ENCODE data around the gene PLA2G2F. TPM values are rescaled to one million over a fixed set of nuclear protein-coding genes. Genes with fewer than 3 reads are reported as not detected.

PLA2G2F gene
- total RNA-seq (2014; rRNA removed; shearing (Covaris generic)), result not detected in 2 replicates

- in situ Hi-C loops (cut with HindIII; ENCODE audit: low sequenced_read_pairs), result no loop called here
- DNase-seq (ENCODE audit: low spot score), result no peak
These were observed at the start of gene PLA2G2F for GRCh38 chr1:20138961-20139550. TSS of gene PLA2G2F (plus strand) at chr1:20139323. CDS start at chr1:20139428, 105 bp downstream.

- in situ Hi-C loops (cut with HindIII; ENCODE audit: low sequenced_read_pairs), result no loop called here
These were observed 49.6 kb upstream of the PLA2G2F start for GRCh38 chr1:20089328-20090077.

GRCh38 chr1:20090119-20090518, 49.0 kb upstream of the PLA2G2F start:
- in situ Hi-C loops (cut with HindIII; ENCODE audit: low sequenced_read_pairs), result no loop called here
- DNase-seq (ENCODE audit: low spot score), result no peak

More at GRCh38 chr1:20089328-20090077, 49.6 kb upstream of the PLA2G2F start:
- DNase-seq (ENCODE audit: low spot score), result no peak

GRCh38 chr1:20090641-20091040, 48.5 kb upstream of the PLA2G2F start:
- no peak for DNase-seq (ENCODE audit: low spot score)
- in situ Hi-C loops (cut with HindIII; ENCODE audit: low sequenced_read_pairs), result no loop called here

- DNase-seq (ENCODE audit: low spot score), result no peak
- in situ Hi-C loops (cut with HindIII; ENCODE audit: low sequenced_read_pairs), result no loop called here
These were observed 45.8 kb upstream of the PLA2G2F start for GRCh38 chr1:20093303-20093702.

- DNase-seq (ENCODE audit: low spot score), result no peak
- in situ Hi-C loops (cut with HindIII; ENCODE audit: low sequenced_read_pairs), result no loop called here
These were observed 45.2 kb upstream of the PLA2G2F start for GRCh38 chr1:20093940-20094391.

GRCh38 chr1:20095564-20096434, 43.3 kb upstream of the PLA2G2F start:
- in situ Hi-C loops (cut with HindIII; ENCODE audit: low sequenced_read_pairs), result no loop called here

GRCh38 chr1:20096840-20097447, 42.2 kb upstream of the PLA2G2F start:
- in situ Hi-C loops (cut with HindIII; ENCODE audit: low sequenced_read_pairs), result no loop called here

More at GRCh38 chr1:20095564-20096434, 43.3 kb upstream of the PLA2G2F start:
- no peak for DNase-seq (ENCODE audit: low spot score)

GRCh38 chr1:20099533-20099932, 39.6 kb upstream of the PLA2G2F start:
- in situ Hi-C loops (cut with HindIII; ENCODE audit: low sequenced_read_pairs), result no loop called here
- DNase-seq (ENCODE audit: low spot score), result no peak

More at GRCh38 chr1:20096840-20097447, 42.2 kb upstream of the PLA2G2F start:
- no peak for DNase-seq (ENCODE audit: low spot score)

- DNase-seq (ENCODE audit: low spot score), result peak; percentile 58
- in situ Hi-C loops (cut with HindIII; ENCODE audit: low sequenced_read_pairs), result no loop called here
These were observed 38.3 kb upstream of the PLA2G2F start for GRCh38 chr1:20100632-20101355.

- DNase-seq (ENCODE audit: low spot score), result no peak
- in situ Hi-C loops (cut with HindIII; ENCODE audit: low sequenced_read_pairs), result no loop called here
These were observed 36.2 kb upstream of the PLA2G2F start for GRCh38 chr1:20102875-20103274.

GRCh38 chr1:20105856-20106255, 33.3 kb upstream of the PLA2G2F start:
- in situ Hi-C loops (cut with HindIII; ENCODE audit: low sequenced_read_pairs), result no loop called here

GRCh38 chr1:20107351-20107750, 31.8 kb upstream of the PLA2G2F start:
- no peak for DNase-seq (ENCODE audit: low spot score)
- in situ Hi-C loops (cut with HindIII; ENCODE audit: low sequenced_read_pairs), result no loop called here

More at GRCh38 chr1:20105856-20106255, 33.3 kb upstream of the PLA2G2F start:
- DNase-seq (ENCODE audit: low spot score), result no peak

GRCh38 chr1:20107796-20108195, 31.3 kb upstream of the PLA2G2F start:
- no peak for DNase-seq (ENCODE audit: low spot score)
- in situ Hi-C loops (cut with HindIII; ENCODE audit: low sequenced_read_pairs), result no loop called here

GRCh38 chr1:20108366-20109123, 30.6 kb upstream of the PLA2G2F start:
- DNase-seq (ENCODE audit: low spot score), result no peak
- in situ Hi-C loops (cut with HindIII; ENCODE audit: low sequenced_read_pairs), result no loop called here

- in situ Hi-C loops (cut with HindIII; ENCODE audit: low sequenced_read_pairs), result no loop called here
- DNase-seq (ENCODE audit: low spot score), result no peak
These were observed 29.8 kb upstream of the PLA2G2F start for GRCh38 chr1:20109223-20109856.

GRCh38 chr1:20110679-20111078, 28.4 kb upstream of the PLA2G2F start:
- no peak for DNase-seq (ENCODE audit: low spot score)
- in situ Hi-C loops (cut with HindIII; ENCODE audit: low sequenced_read_pairs), result no loop called here

Data from G401 (cell line).